Measurements from ENCODE around the gene SPATA6.
"Not testable (repeated sequence)": the region's sequence is repeated elsewhere in the genome, so short reads cannot be mapped to it uniquely, and the experiment has no call there.

The SPATA6 gene

GRCh38 chr1:48471691-48472576 lies at the start of gene SPATA6:
TSS of gene SPATA6 (minus strand) at chr1:48472204. CDS start at chr1:48472008, 196 bp downstream.
- ChIA-PET POLR2A (interaction anchor here (0.6 to 2.0 kb wide), 14 partner anchors 9 to 1123 kb away, joined by 3 to 20 read pairs (median 5); no protein-coding TSS in a partner anchor), CTCF (interaction anchor here (1.1 to 2.0 kb wide), 2 partner anchors 22 to 26 kb away, joined by 3 to 7 read pairs; no protein-coding TSS in a partner anchor)
- peak; percentile 42 for TF ChIP-seq L3MBTL2 (conservative IDR thresholded peaks at IDR 0.05)
- no peak for TF ChIP-seq PKNOX1 (IDR thresholded peaks at IDR 0.05)
- TF ChIP-seq FOXA1 (IDR thresholded peaks at IDR 0.05) = no peak
- peak; percentile 98 for DNase-seq (ENCODE audit: extremely low spot score)

- POLR2A ChIA-PET; DNase-seq (ENCODE audit: extremely low spot score): not testable (repeated sequence)
- CTCF ChIA-PET = interaction anchor here (3.1 kb wide), 1 partner anchor 11 kb away, joined by 11 read pairs; no protein-coding TSS in a partner anchor
Measured at GRCh38 chr1:48519896-48520295, 47.9 kb upstream of the SPATA6 start.

DNA sequence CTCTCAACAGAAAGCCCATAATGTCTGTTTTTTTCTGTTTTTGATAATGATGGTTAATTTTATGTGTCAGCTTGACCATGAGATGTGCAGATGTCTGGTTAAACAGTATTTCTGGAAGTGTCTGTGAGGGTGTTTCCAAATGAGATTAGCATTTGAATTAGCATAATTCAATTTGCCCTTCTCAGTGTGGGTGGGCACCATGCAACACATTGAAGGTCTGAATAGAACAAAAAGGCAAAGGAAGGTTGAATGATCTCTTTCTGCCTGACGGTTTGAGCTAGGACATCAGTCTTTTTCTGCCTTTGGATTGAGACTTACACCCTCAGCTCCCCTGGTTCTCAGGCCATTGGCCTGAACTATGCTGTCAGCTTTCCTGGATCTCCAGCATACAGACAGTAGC lies 34.9 kb upstream of the SPATA6 start:
- DNase-seq (ENCODE audit: extremely low spot score) = no peak
- TF ChIP-seq PKNOX1 (IDR thresholded peaks at IDR 0.05) (no peak), HDGF (IDR thresholded peaks at IDR 0.05; ENCODE audit: borderline replicate concordance) (no peak), FOXK2 (IDR thresholded peaks at IDR 0.05) (no peak), FOXA1 (IDR thresholded peaks at IDR 0.05) (no peak), FOXM1 (IDR thresholded peaks at IDR 0.05; ENCODE audit: borderline replicate concordance) (no peak), SUZ12 (IDR thresholded peaks at IDR 0.05) (no peak), CTBP1 (IDR thresholded peaks at IDR 0.05; ENCODE audit: borderline replicate concordance) (no peak), SP1 (IDR thresholded peaks at IDR 0.05) (no peak), ZNF384 (IDR thresholded peaks at IDR 0.05) (no peak), L3MBTL2 (conservative IDR thresholded peaks at IDR 0.05) (no peak), ELF4 (IDR thresholded peaks at IDR 0.05) (no peak), LEF1 (IDR thresholded peaks at IDR 0.05; ENCODE audit: borderline replicate concordance) (no peak), ARNT (IDR thresholded peaks at IDR 0.05) (no peak), NFRKB (IDR thresholded peaks at IDR 0.05) (no peak), TARDBP (IDR thresholded peaks at IDR 0.05) (no peak), BHLHE40 (IDR thresholded peaks at IDR 0.05; ENCODE audit: borderline replicate concordance) (no peak)
- ChIA-PET CTCF (interaction anchor here (0.9 kb wide), 1 partner anchor 9 kb away, joined by 3 read pairs; no protein-coding TSS in a partner anchor), POLR2A (no interaction called here)

- CTCF ChIA-PET = interaction anchor here (1.2 kb wide), 1 partner anchor 29 kb away, joined by 3 read pairs; no protein-coding TSS in a partner anchor
- POLR2A ChIA-PET = no interaction called here
- TF ChIP-seq CTBP1 (IDR thresholded peaks at IDR 0.05; ENCODE audit: borderline replicate concordance) (no peak), ZNF384 (IDR thresholded peaks at IDR 0.05) (no peak), FOXK2 (IDR thresholded peaks at IDR 0.05) (no peak), NFRKB (IDR thresholded peaks at IDR 0.05) (no peak), ELF4 (IDR thresholded peaks at IDR 0.05) (no peak), SP1 (IDR thresholded peaks at IDR 0.05) (no peak), FOXA1 (IDR thresholded peaks at IDR 0.05) (no peak), HDGF (IDR thresholded peaks at IDR 0.05; ENCODE audit: borderline replicate concordance) (no peak), FOXM1 (IDR thresholded peaks at IDR 0.05; ENCODE audit: borderline replicate concordance) (no peak), PKNOX1 (IDR thresholded peaks at IDR 0.05) (no peak), LEF1 (IDR thresholded peaks at IDR 0.05; ENCODE audit: borderline replicate concordance) (no peak), TARDBP (IDR thresholded peaks at IDR 0.05) (no peak), ARNT (IDR thresholded peaks at IDR 0.05) (no peak), BHLHE40 (IDR thresholded peaks at IDR 0.05; ENCODE audit: borderline replicate concordance) (no peak), L3MBTL2 (conservative IDR thresholded peaks at IDR 0.05) (no peak), SUZ12 (IDR thresholded peaks at IDR 0.05) (no peak)
- no peak for DNase-seq (ENCODE audit: extremely low spot score)
Measured at GRCh38 chr1:48500541-48501450, 28.8 kb upstream of the SPATA6 start.

GRCh38 chr1:48499211-48499735 lies 27.3 kb upstream of the SPATA6 start:
- POLR2A ChIA-PET = interaction anchor here (2.8 kb wide), 1 partner anchor 27 kb away, joined by 11 read pairs; the partner anchor contains the start of gene SPATA6
- TF ChIP-seq ELF4 (IDR thresholded peaks at IDR 0.05) (no peak), PKNOX1 (IDR thresholded peaks at IDR 0.05) (no peak), FOXM1 (IDR thresholded peaks at IDR 0.05; ENCODE audit: borderline replicate concordance) (no peak), SP1 (IDR thresholded peaks at IDR 0.05) (no peak), BHLHE40 (IDR thresholded peaks at IDR 0.05; ENCODE audit: borderline replicate concordance) (no peak), FOXK2 (IDR thresholded peaks at IDR 0.05) (no peak), FOXA1 (IDR thresholded peaks at IDR 0.05) (no peak), SUZ12 (IDR thresholded peaks at IDR 0.05) (no peak), ZNF384 (IDR thresholded peaks at IDR 0.05) (no peak), TARDBP (IDR thresholded peaks at IDR 0.05) (no peak), HDGF (IDR thresholded peaks at IDR 0.05; ENCODE audit: borderline replicate concordance) (no peak), CTBP1 (IDR thresholded peaks at IDR 0.05; ENCODE audit: borderline replicate concordance) (no peak), L3MBTL2 (conservative IDR thresholded peaks at IDR 0.05) (no peak), ARNT (IDR thresholded peaks at IDR 0.05) (no peak), LEF1 (IDR thresholded peaks at IDR 0.05; ENCODE audit: borderline replicate concordance) (no peak)
- CTCF ChIA-PET = interaction anchor here (1.3 to 2.0 kb wide), 2 partner anchors 12 to 18 kb away, joined by 3 to 5 read pairs; no protein-coding TSS in a partner anchor
- no peak for DNase-seq (ENCODE audit: extremely low spot score)

Data from HEK293T (cell line).